ENCODE data around the gene NEGR1.

Gene NEGR1

GRCh38 chr1:72186733-72187307 lies 95.5 kb downstream of the NEGR1 start:
- H3K36me3 ChIP-seq (ENCODE audit: control insufficient read depth in 2 of 2, insufficient read depth in 2 of 2, low read length in 2 of 2), result no peaks in the 10 kb centered on the region
- no peaks in the 10 kb centered on the region for H3K9me3 ChIP-seq (ENCODE audit: control insufficient read depth in 2 of 2, low read length in 2 of 2)
- no peaks in the 10 kb centered on the region for H3K27me3 ChIP-seq (ENCODE audit: control insufficient read depth in 1 of 2, insufficient read depth in 2 of 2, low read length in 2 of 2)
- no peak overlapping the region for H3K9ac ChIP-seq (ENCODE audit: low read length in 2 of 2)
- H3K4me1 ChIP-seq (ENCODE audit: control insufficient read depth, insufficient read depth, low read length), result no peaks in the 10 kb centered on the region
- H3K4me3 ChIP-seq (ENCODE audit: low read length in 2 of 2), result no peak overlapping the region
- H3K27ac ChIP-seq (ENCODE audit: low read length), result no peak overlapping the region

GRCh38 chr1:72184099-72184701 lies 98.1 kb downstream of the NEGR1 start:
- Histone ChIP-seq H3K9ac (ENCODE audit: low read length in 2 of 2) (no peak overlapping the region), H3K9me3 (ENCODE audit: control insufficient read depth in 2 of 2, low read length in 2 of 2) (no peaks in the 10 kb centered on the region), H3K36me3 (ENCODE audit: control insufficient read depth in 2 of 2, insufficient read depth in 2 of 2, low read length in 2 of 2) (no peaks in the 10 kb centered on the region), H3K4me3 (ENCODE audit: low read length in 2 of 2) (peak overlapping the region in 1 of 2 donors; percentile 30), H3K4me1 (ENCODE audit: control insufficient read depth, insufficient read depth, low read length) (no peaks in the 10 kb centered on the region), H3K27ac (ENCODE audit: low read length) (peak overlapping the region; percentile 56), H3K27me3 (ENCODE audit: control insufficient read depth in 1 of 2, insufficient read depth in 2 of 2, low read length in 2 of 2) (no peaks in the 10 kb centered on the region)

GRCh38 chr1:72182859-72183258 lies 99.5 kb downstream of the NEGR1 start:
- Histone ChIP-seq H3K9ac (ENCODE audit: low read length in 2 of 2) (no peak overlapping the region), H3K27ac (ENCODE audit: low read length) (peak overlapping the region; percentile 56), H3K4me1 (ENCODE audit: control insufficient read depth, insufficient read depth, low read length) (no peaks in the 10 kb centered on the region), H3K27me3 (ENCODE audit: control insufficient read depth in 1 of 2, insufficient read depth in 2 of 2, low read length in 2 of 2) (no peaks in the 10 kb centered on the region), H3K9me3 (ENCODE audit: control insufficient read depth in 2 of 2, low read length in 2 of 2) (no peaks in the 10 kb centered on the region), H3K4me3 (ENCODE audit: low read length in 2 of 2) (no peak overlapping the region), H3K36me3 (ENCODE audit: control insufficient read depth in 2 of 2, insufficient read depth in 2 of 2, low read length in 2 of 2) (no peaks in the 10 kb centered on the region)

- no peak overlapping the region for H3K9ac ChIP-seq (ENCODE audit: low read length in 2 of 2)
- H3K27me3 ChIP-seq (ENCODE audit: control insufficient read depth in 1 of 2, insufficient read depth in 2 of 2, low read length in 2 of 2), result no peaks in the 10 kb centered on the region
- H3K9me3 ChIP-seq (ENCODE audit: control insufficient read depth in 2 of 2, low read length in 2 of 2), result no peaks in the 10 kb centered on the region
- H3K27ac ChIP-seq (ENCODE audit: low read length), result no peak overlapping the region
- no peaks in the 10 kb centered on the region for H3K36me3 ChIP-seq (ENCODE audit: control insufficient read depth in 2 of 2, insufficient read depth in 2 of 2, low read length in 2 of 2)
- H3K4me3 ChIP-seq (ENCODE audit: low read length in 2 of 2), result no peak overlapping the region
- H3K4me1 ChIP-seq (ENCODE audit: control insufficient read depth, insufficient read depth, low read length), result no peaks in the 10 kb centered on the region
Measured at GRCh38 chr1:72178266-72178665, 104.1 kb downstream of the NEGR1 start.

GRCh38 chr1:72177711-72178110 lies 104.6 kb downstream of the NEGR1 start:
- Histone ChIP-seq H3K4me3 (ENCODE audit: low read length in 2 of 2) (no peak overlapping the region), H3K27me3 (ENCODE audit: control insufficient read depth in 1 of 2, insufficient read depth in 2 of 2, low read length in 2 of 2) (no peaks in the 10 kb centered on the region), H3K4me1 (ENCODE audit: control insufficient read depth, insufficient read depth, low read length) (no peaks in the 10 kb centered on the region), H3K36me3 (ENCODE audit: control insufficient read depth in 2 of 2, insufficient read depth in 2 of 2, low read length in 2 of 2) (no peaks in the 10 kb centered on the region), H3K27ac (ENCODE audit: low read length) (no peak overlapping the region), H3K9me3 (ENCODE audit: control insufficient read depth in 2 of 2, low read length in 2 of 2) (no peaks in the 10 kb centered on the region), H3K9ac (ENCODE audit: low read length in 2 of 2) (no peak overlapping the region)

- no peaks in the 10 kb centered on the region for H3K4me1 ChIP-seq (ENCODE audit: control insufficient read depth, insufficient read depth, low read length)
- H3K36me3 ChIP-seq (ENCODE audit: control insufficient read depth in 2 of 2, insufficient read depth in 2 of 2, low read length in 2 of 2), result no peaks in the 10 kb centered on the region
- H3K9me3 ChIP-seq (ENCODE audit: control insufficient read depth in 2 of 2, low read length in 2 of 2), result no peaks in the 10 kb centered on the region
- no peak overlapping the region for H3K4me3 ChIP-seq (ENCODE audit: low read length in 2 of 2)
- no peak overlapping the region for H3K9ac ChIP-seq (ENCODE audit: low read length in 2 of 2)
- H3K27ac ChIP-seq (ENCODE audit: low read length), result no peak overlapping the region
- H3K27me3 ChIP-seq (ENCODE audit: control insufficient read depth in 1 of 2, insufficient read depth in 2 of 2, low read length in 2 of 2), result no peaks in the 10 kb centered on the region
Measured at GRCh38 chr1:72170246-72170645, 112.1 kb downstream of the NEGR1 start.

GRCh38 chr1:72166426-72166825 lies 115.9 kb downstream of the NEGR1 start:
- Histone ChIP-seq H3K9ac (ENCODE audit: low read length in 2 of 2) (no peak overlapping the region), H3K4me3 (ENCODE audit: low read length in 2 of 2) (no peak overlapping the region), H3K9me3 (ENCODE audit: control insufficient read depth in 2 of 2, low read length in 2 of 2) (no peaks in the 10 kb centered on the region), H3K36me3 (ENCODE audit: control insufficient read depth in 2 of 2, insufficient read depth in 2 of 2, low read length in 2 of 2) (no peaks in the 10 kb centered on the region), H3K27ac (ENCODE audit: low read length) (no peak overlapping the region), H3K27me3 (ENCODE audit: control insufficient read depth in 1 of 2, insufficient read depth in 2 of 2, low read length in 2 of 2) (no peaks in the 10 kb centered on the region), H3K4me1 (ENCODE audit: control insufficient read depth, insufficient read depth, low read length) (no peaks in the 10 kb centered on the region)

GRCh38 chr1:72150508-72150907 lies 131.8 kb downstream of the NEGR1 start:
- no peak overlapping the region for H3K9ac ChIP-seq (ENCODE audit: low read length in 2 of 2)
- no peaks in the 10 kb centered on the region for H3K36me3 ChIP-seq (ENCODE audit: control insufficient read depth in 2 of 2, insufficient read depth in 2 of 2, low read length in 2 of 2)
- H3K27me3 ChIP-seq (ENCODE audit: control insufficient read depth in 1 of 2, insufficient read depth in 2 of 2, low read length in 2 of 2), result no peaks in the 10 kb centered on the region
- H3K9me3 ChIP-seq (ENCODE audit: control insufficient read depth in 2 of 2, low read length in 2 of 2), result no peaks in the 10 kb centered on the region
- no peak overlapping the region for H3K27ac ChIP-seq (ENCODE audit: low read length)
- H3K4me1 ChIP-seq (ENCODE audit: control insufficient read depth, insufficient read depth, low read length), result no peaks in the 10 kb centered on the region
- no peak overlapping the region for H3K4me3 ChIP-seq (ENCODE audit: low read length in 2 of 2)

- no peak overlapping the region for H3K4me3 ChIP-seq (ENCODE audit: low read length in 2 of 2)
- no peaks in the 10 kb centered on the region for H3K36me3 ChIP-seq (ENCODE audit: control insufficient read depth in 2 of 2, insufficient read depth in 2 of 2, low read length in 2 of 2)
- no peaks in the 10 kb centered on the region for H3K4me1 ChIP-seq (ENCODE audit: control insufficient read depth, insufficient read depth, low read length)
- no peak overlapping the region for H3K27ac ChIP-seq (ENCODE audit: low read length)
- no peak overlapping the region for H3K9ac ChIP-seq (ENCODE audit: low read length in 2 of 2)
- H3K9me3 ChIP-seq (ENCODE audit: control insufficient read depth in 2 of 2, low read length in 2 of 2), result peaks cover 0 to 3% of the 10 kb centered on the region in 2 donors
- H3K27me3 ChIP-seq (ENCODE audit: control insufficient read depth in 1 of 2, insufficient read depth in 2 of 2, low read length in 2 of 2), result no peaks in the 10 kb centered on the region
Measured at GRCh38 chr1:72141875-72142274, 140.5 kb downstream of the NEGR1 start.

- no peaks in the 10 kb centered on the region for H3K27me3 ChIP-seq (ENCODE audit: control insufficient read depth in 1 of 2, insufficient read depth in 2 of 2, low read length in 2 of 2)
Measured at GRCh38 chr1:72140222-72140621, 142.1 kb downstream of the NEGR1 start.

GRCh38 chr1:72137656-72138055 lies 144.7 kb downstream of the NEGR1 start:
- H3K9me3 ChIP-seq (ENCODE audit: control insufficient read depth in 2 of 2, low read length in 2 of 2), result peaks cover 0 to 3% of the 10 kb centered on the region in 2 donors
- no peak overlapping the region for H3K27ac ChIP-seq (ENCODE audit: low read length)
- H3K36me3 ChIP-seq (ENCODE audit: control insufficient read depth in 2 of 2, insufficient read depth in 2 of 2, low read length in 2 of 2), result no peaks in the 10 kb centered on the region
- no peaks in the 10 kb centered on the region for H3K27me3 ChIP-seq (ENCODE audit: control insufficient read depth in 1 of 2, insufficient read depth in 2 of 2, low read length in 2 of 2)
- H3K4me1 ChIP-seq (ENCODE audit: control insufficient read depth, insufficient read depth, low read length), result no peaks in the 10 kb centered on the region
- H3K4me3 ChIP-seq (ENCODE audit: low read length in 2 of 2), result no peak overlapping the region
- H3K9ac ChIP-seq (ENCODE audit: low read length in 2 of 2), result no peak overlapping the region

More at GRCh38 chr1:72140222-72140621, 142.1 kb downstream of the NEGR1 start:
- Histone ChIP-seq H3K4me3 (ENCODE audit: low read length in 2 of 2) (no peak overlapping the region), H3K9ac (ENCODE audit: low read length in 2 of 2) (no peak overlapping the region), H3K36me3 (ENCODE audit: control insufficient read depth in 2 of 2, insufficient read depth in 2 of 2, low read length in 2 of 2) (no peaks in the 10 kb centered on the region), H3K9me3 (ENCODE audit: control insufficient read depth in 2 of 2, low read length in 2 of 2) (peaks cover 0 to 3% of the 10 kb centered on the region in 2 donors), H3K4me1 (ENCODE audit: control insufficient read depth, insufficient read depth, low read length) (no peaks in the 10 kb centered on the region), H3K27ac (ENCODE audit: low read length) (no peak overlapping the region)

Measured in stomach smooth muscle (tissue), 2 donors.